HEK293 (cell line): ENCODE results near the gene BICRA.

Source experiments
- CTCF ChIA-PET: fragments of 350-600 bp; formaldehyde crosslinking; extraction: SDS; loops from one replicate; lab custom pipeline; 2021; ENCODE audit warnings: antibody characterized with exemption; lab: Yijun Ruan, JAX
- POLR2A ChIA-PET: fragments of 300-600 bp; formaldehyde crosslinking; extraction: SDS; loops from one replicate; lab custom pipeline; 2020; ENCODE audit warnings: antibody characterized with exemption, inconsistent platforms; lab: Yijun Ruan, JAX
- H3K27ac ChIP-seq: fragments of 200-500 bp; sonication (Bioruptor generic); 2 replicates; pipeline ENCODE4 v1.5.1; 2014; ENCODE audit warnings: low read depth, low read length, control low read depth, inconsistent platforms; ENCODE audit errors: extremely low read depth
- H3K36me3 ChIP-seq, 2 experiments: fragments of 200-500 bp in 1 of 2; sonication (Bioruptor generic) in 1 of 2; 1 replicate in 1 of 2; 2 replicates in 1 of 2; pipeline ENCODE4 v1.5.1; 2014 to 2017; ENCODE audit warnings: inconsistent platforms in 2 of 2, low read length in 2 of 2; ENCODE audit not compliant: control insufficient read depth in 2 of 2, insufficient read depth in 1 of 2
- H3K4me1 ChIP-seq: fragments of 200-500 bp; sonication (Bioruptor generic); 2 replicates; pipeline ENCODE4 v1.5.1; 2014; ENCODE audit warnings: mild to moderate bottlenecking, low read length, inconsistent platforms; ENCODE audit not compliant: control insufficient read depth, insufficient read depth
- H3K4me3 ChIP-seq: 2 replicates; pipeline ENCODE4 v1.5.1; 2011; ENCODE audit warnings: low read depth, mild to moderate bottlenecking, control low read depth, low read length, moderate library complexity
- H3K9me3 ChIP-seq: fragments of 200-500 bp; sonication (Bioruptor generic); 2 replicates; pipeline ENCODE4 v1.5.1; 2014; ENCODE audit warnings: low read depth, low read length, inconsistent platforms; ENCODE audit not compliant: control insufficient read depth, insufficient read depth
- GLIS1 ChIP-seq: fragments of 450-650 bp; formaldehyde crosslinking; IDR thresholded peaks from 2 replicates; pipeline ENCODE4 v1.5.1; 2016; ENCODE audit warnings: missing biosample characterization, missing genetic modification characterization
- KLF16 ChIP-seq: fragments of 450-650 bp; formaldehyde crosslinking; IDR thresholded peaks from 2 replicates; pipeline ENCODE4 v1.5.1; 2017; ENCODE audit warnings: missing biosample characterization, missing genetic modification characterization
- MYNN ChIP-seq: fragments of 450-650 bp; formaldehyde crosslinking; IDR thresholded peaks from 2 replicates; pipeline ENCODE4 v1.5.1; 2016; ENCODE audit warnings: missing biosample characterization, missing genetic modification characterization, borderline replicate concordance
- YY2 ChIP-seq: fragments of 450-650 bp; formaldehyde crosslinking; IDR thresholded peaks from 2 replicates; pipeline ENCODE4 v1.5.1; 2016; ENCODE audit warnings: missing biosample characterization, missing genetic modification characterization
- ZNF133 ChIP-seq: fragments of 450-650 bp; formaldehyde crosslinking; IDR thresholded peaks from 2 replicates; pipeline ENCODE4 v1.5.1; 2016; ENCODE audit warnings: missing biosample characterization, missing genetic modification characterization
- ZNF146 ChIP-seq: fragments of 450-650 bp; formaldehyde crosslinking; IDR thresholded peaks from 2 replicates; pipeline ENCODE4 v1.5.1; 2016; ENCODE audit warnings: missing biosample characterization, missing genetic modification characterization
- ZNF221 ChIP-seq: fragments of 450-650 bp; formaldehyde crosslinking; IDR thresholded peaks from 2 replicates; pipeline ENCODE4 v1.5.1; 2017; ENCODE audit warnings: missing biosample characterization, missing genetic modification characterization, borderline replicate concordance
- ZNF341 ChIP-seq: fragments of 450-650 bp; formaldehyde crosslinking; IDR thresholded peaks from 2 replicates; pipeline ENCODE4; 2016; ENCODE audit warnings: low read depth, missing biosample characterization, missing genetic modification characterization
- ZNF660 ChIP-seq: fragments of 450-650 bp; IDR thresholded peaks from 2 replicates; pipeline ENCODE4 v1.5.1; 2018; ENCODE audit warnings: missing biosample characterization, mild to moderate bottlenecking, missing genetic modification characterization
- ZNF664 ChIP-seq: fragments of 450-650 bp; formaldehyde crosslinking; IDR thresholded peaks from 2 replicates; pipeline ENCODE4 v1.5.1; 2016; ENCODE audit warnings: missing biosample characterization, missing genetic modification characterization
- TF ChIP-seq, protein P1 (sequence below): fragments of 450-650 bp; formaldehyde crosslinking; optimal IDR thresholded peaks from 2 replicates; pipeline ENCODE3; 2016; ENCODE audit warnings: missing biosample characterization, mild to moderate bottlenecking, missing genetic modification characterization
- TF ChIP-seq, protein P2 (sequence below): fragments of 450-650 bp; formaldehyde crosslinking; IDR thresholded peaks from 2 replicates; pipeline ENCODE4 v1.5.1; 2016; ENCODE audit warnings: missing biosample characterization, missing genetic modification characterization, borderline replicate concordance
- TF ChIP-seq, protein P3 (sequence below): fragments of 450-650 bp; formaldehyde crosslinking; IDR thresholded peaks from 2 replicates; pipeline ENCODE4 v1.5.1; 2016; ENCODE audit warnings: missing biosample characterization, missing genetic modification characterization, borderline replicate concordance
- TF ChIP-seq, protein P4 (sequence below): fragments of 450-650 bp; formaldehyde crosslinking; IDR thresholded peaks from 2 replicates; pipeline ENCODE4 v1.5.1; 2017; ENCODE audit warnings: missing biosample characterization, missing genetic modification characterization

Gene BICRA

GRCh38 chr19:47742634-47743033 is 133.7 kb downstream of the BICRA start:
- CTCF ChIA-PET: interaction anchor here (0.6 to 5.1 kb wide), 15 partner anchors 8 to 240 kb away, joined by 3 to 73 read pairs (median 5); partner anchors contain the start of gene EHD2
- POLR2A ChIA-PET: interaction anchor here (1.2 kb wide), 2 partner anchors 8 to 30 kb away, joined by 4 read pairs; no protein-coding TSS in a partner anchor
- Histone ChIP-seq H3K4me3 (no peak overlapping the region), H3K4me1 (peaks cover 7% of the 10 kb centered on the region; the same call in 1 of the 2 replicates), H3K9me3 (no peaks in the 10 kb centered on the region), H3K36me3 (peaks cover 9 to 11% of the 10 kb centered on the region in 2 experiments; a peak in 2 of 3 replicates), H3K27ac (no peak overlapping the region)
- TF ChIP-seq, protein P1, sequence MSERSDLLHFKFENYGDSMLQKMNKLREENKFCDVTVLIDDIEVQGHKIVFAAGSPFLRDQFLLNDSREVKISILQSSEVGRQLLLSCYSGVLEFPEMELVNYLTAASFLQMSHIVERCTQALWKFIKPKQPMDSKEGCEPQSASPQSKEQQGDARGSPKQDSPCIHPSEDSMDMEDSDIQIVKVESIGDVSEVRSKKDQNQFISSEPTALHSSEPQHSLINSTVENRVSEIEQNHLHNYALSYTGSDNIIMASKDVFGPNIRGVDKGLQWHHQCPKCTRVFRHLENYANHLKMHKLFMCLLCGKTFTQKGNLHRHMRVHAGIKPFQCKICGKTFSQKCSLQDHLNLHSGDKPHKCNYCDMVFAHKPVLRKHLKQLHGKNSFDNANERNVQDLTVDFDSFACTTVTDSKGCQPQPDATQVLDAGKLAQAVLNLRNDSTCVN: no peak
- TF ChIP-seq, protein P2, sequence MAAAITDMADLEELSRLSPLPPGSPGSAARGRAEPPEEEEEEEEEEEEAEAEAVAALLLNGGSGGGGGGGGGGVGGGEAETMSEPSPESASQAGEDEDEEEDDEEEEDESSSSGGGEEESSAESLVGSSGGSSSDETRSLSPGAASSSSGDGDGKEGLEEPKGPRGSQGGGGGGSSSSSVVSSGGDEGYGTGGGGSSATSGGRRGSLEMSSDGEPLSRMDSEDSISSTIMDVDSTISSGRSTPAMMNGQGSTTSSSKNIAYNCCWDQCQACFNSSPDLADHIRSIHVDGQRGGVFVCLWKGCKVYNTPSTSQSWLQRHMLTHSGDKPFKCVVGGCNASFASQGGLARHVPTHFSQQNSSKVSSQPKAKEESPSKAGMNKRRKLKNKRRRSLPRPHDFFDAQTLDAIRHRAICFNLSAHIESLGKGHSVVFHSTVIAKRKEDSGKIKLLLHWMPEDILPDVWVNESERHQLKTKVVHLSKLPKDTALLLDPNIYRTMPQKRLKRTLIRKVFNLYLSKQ (tag by site-specific recombination): no peak
- TF ChIP-seq, protein P3, sequence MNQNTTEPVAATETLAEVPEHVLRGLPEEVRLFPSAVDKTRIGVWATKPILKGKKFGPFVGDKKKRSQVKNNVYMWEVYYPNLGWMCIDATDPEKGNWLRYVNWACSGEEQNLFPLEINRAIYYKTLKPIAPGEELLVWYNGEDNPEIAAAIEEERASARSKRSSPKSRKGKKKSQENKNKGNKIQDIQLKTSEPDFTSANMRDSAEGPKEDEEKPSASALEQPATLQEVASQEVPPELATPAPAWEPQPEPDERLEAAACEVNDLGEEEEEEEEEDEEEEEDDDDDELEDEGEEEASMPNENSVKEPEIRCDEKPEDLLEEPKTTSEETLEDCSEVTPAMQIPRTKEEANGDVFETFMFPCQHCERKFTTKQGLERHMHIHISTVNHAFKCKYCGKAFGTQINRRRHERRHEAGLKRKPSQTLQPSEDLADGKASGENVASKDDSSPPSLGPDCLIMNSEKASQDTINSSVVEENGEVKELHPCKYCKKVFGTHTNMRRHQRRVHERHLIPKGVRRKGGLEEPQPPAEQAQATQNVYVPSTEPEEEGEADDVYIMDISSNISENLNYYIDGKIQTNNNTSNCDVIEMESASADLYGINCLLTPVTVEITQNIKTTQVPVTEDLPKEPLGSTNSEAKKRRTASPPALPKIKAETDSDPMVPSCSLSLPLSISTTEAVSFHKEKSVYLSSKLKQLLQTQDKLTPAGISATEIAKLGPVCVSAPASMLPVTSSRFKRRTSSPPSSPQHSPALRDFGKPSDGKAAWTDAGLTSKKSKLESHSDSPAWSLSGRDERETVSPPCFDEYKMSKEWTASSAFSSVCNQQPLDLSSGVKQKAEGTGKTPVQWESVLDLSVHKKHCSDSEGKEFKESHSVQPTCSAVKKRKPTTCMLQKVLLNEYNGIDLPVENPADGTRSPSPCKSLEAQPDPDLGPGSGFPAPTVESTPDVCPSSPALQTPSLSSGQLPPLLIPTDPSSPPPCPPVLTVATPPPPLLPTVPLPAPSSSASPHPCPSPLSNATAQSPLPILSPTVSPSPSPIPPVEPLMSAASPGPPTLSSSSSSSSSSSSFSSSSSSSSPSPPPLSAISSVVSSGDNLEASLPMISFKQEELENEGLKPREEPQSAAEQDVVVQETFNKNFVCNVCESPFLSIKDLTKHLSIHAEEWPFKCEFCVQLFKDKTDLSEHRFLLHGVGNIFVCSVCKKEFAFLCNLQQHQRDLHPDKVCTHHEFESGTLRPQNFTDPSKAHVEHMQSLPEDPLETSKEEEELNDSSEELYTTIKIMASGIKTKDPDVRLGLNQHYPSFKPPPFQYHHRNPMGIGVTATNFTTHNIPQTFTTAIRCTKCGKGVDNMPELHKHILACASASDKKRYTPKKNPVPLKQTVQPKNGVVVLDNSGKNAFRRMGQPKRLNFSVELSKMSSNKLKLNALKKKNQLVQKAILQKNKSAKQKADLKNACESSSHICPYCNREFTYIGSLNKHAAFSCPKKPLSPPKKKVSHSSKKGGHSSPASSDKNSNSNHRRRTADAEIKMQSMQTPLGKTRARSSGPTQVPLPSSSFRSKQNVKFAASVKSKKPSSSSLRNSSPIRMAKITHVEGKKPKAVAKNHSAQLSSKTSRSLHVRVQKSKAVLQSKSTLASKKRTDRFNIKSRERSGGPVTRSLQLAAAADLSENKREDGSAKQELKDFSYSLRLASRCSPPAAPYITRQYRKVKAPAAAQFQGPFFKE (tag by site-specific recombination): no peak
- no peak for TF ChIP-seq KLF16 (tag by site-specific recombination)
- TF ChIP-seq MYNN: no peak
- no peak for TF ChIP-seq ZNF221 (tag by site-specific recombination)
- TF ChIP-seq YY2 (tag by site-specific recombination): no peak
- no peak for TF ChIP-seq ZNF664 (tag by site-specific recombination)
- TF ChIP-seq ZNF341 (tag by site-specific recombination): no peak
- TF ChIP-seq GLIS1 (tag by site-specific recombination): no peak
- TF ChIP-seq ZNF146 (tag by site-specific recombination): no peak
- no peak for TF ChIP-seq ZNF660 (tag by site-specific recombination)
- no peak for TF ChIP-seq ZNF133
- TF ChIP-seq, protein P4, sequence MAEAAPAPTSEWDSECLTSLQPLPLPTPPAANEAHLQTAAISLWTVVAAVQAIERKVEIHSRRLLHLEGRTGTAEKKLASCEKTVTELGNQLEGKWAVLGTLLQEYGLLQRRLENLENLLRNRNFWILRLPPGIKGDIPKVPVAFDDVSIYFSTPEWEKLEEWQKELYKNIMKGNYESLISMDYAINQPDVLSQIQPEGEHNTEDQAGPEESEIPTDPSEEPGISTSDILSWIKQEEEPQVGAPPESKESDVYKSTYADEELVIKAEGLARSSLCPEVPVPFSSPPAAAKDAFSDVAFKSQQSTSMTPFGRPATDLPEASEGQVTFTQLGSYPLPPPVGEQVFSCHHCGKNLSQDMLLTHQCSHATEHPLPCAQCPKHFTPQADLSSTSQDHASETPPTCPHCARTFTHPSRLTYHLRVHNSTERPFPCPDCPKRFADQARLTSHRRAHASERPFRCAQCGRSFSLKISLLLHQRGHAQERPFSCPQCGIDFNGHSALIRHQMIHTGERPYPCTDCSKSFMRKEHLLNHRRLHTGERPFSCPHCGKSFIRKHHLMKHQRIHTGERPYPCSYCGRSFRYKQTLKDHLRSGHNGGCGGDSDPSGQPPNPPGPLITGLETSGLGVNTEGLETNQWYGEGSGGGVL (tag by site-specific recombination): no peak
